NCI-H1436 treated with DMSO at 0.1 percent for 48 hours (cell line): Measurements from ENCODE around the gene ZNF260.
"Not testable (repeated sequence)": the region's sequence is repeated elsewhere in the genome, so short reads cannot be mapped to it uniquely, and the experiment has no call there.

ENCODE experiments used
- DNase-seq: peaks from one replicate; lab custom pipeline; 2025; lab: John Stamatoyannopoulos, UW

The ZNF260 gene

GRCh38 chr19:36528194-36528920 is at the start of gene ZNF260:
Gene ZNF260 (minus strand): TSS chr19:36528271. CDS start chr19:36515238, 13,033 bp downstream.
- DNase-seq, result peak; percentile 67

- no peak for DNase-seq
Observed at GRCh38 chr19:36577271-36577996, 49.4 kb upstream of the ZNF260 start.

- no peak for DNase-seq
Observed at GRCh38 chr19:36574741-36575140, 46.7 kb upstream of the ZNF260 start.

GRCh38 chr19:36573895-36574720 is 46.0 kb upstream of the ZNF260 start:
- no peak for DNase-seq

- DNase-seq, result peak; percentile 36
Observed at GRCh38 chr19:36573020-36573894, 45.2 kb upstream of the ZNF260 start, which contains the start of gene ZNF529. Gene ZNF529 (minus strand): TSS chr19:36573292. CDS start chr19:36572346, 946 bp downstream.

- no peak for DNase-seq
Observed at GRCh38 chr19:36572593-36573019, 44.5 kb upstream of the ZNF260 start.

- DNase-seq, result no peak
Observed at GRCh38 chr19:36564391-36564790, 36.3 kb upstream of the ZNF260 start.

- no peak for DNase-seq
Observed at GRCh38 chr19:36547001-36547732, 19.1 kb upstream of the ZNF260 start.

- no peak for DNase-seq
Observed at GRCh38 chr19:36528921-36529518, 949 bp upstream of the ZNF260 start.

GRCh38 chr19:36527873-36528193 is 238 bp downstream of the ZNF260 start:
- DNase-seq, result no peak

- DNase-seq, result no peak
Observed at GRCh38 chr19:36527341-36527740, 730 bp downstream of the ZNF260 start.

- DNase-seq, result no peak
Observed at GRCh38 chr19:36526581-36526980, 1.5 kb downstream of the ZNF260 start.

- DNase-seq, result no peak
Observed at GRCh38 chr19:36524617-36525016, 3.5 kb downstream of the ZNF260 start.

- DNase-seq, result no peak
Observed at GRCh38 chr19:36514012-36514612, 14.0 kb downstream of the ZNF260 start.

- DNase-seq, result no peak
Observed at GRCh38 chr19:36508325-36508724, 19.7 kb downstream of the ZNF260 start.

GRCh38 chr19:36501973-36502372 is 26.1 kb downstream of the ZNF260 start:
- DNase-seq, result no peak

- DNase-seq, result no peak
Observed at GRCh38 chr19:36497001-36497400, 31.1 kb downstream of the ZNF260 start.

GRCh38 chr19:36492689-36493453 is 35.2 kb downstream of the ZNF260 start:
- DNase-seq, result not testable (repeated sequence)

GRCh38 chr19:36490846-36491245 is 37.2 kb downstream of the ZNF260 start:
- not testable (repeated sequence) for DNase-seq
